H1 (cell line): ENCODE data around the gene SDC4. TPM values are rescaled to one million over a fixed set of nuclear protein-coding genes. Genes with fewer than 3 reads are reported as not detected.

Experiments
- ASH2L ChIP-seq: fragments of 200-600, 300-600 bp; sonication (generic); IDR thresholded peaks from one replicate; pipeline ENCODE4 v1.7.1; 2017; ENCODE audit warnings: low read length
- CBX8 ChIP-seq: fragments of 300-800, 300-1000 bp; sonication (generic); IDR thresholded peaks from 2 replicates; pipeline ENCODE4 v1.7.1; 2016; ENCODE audit warnings: low read depth, low read length, borderline replicate concordance
- CEBPB ChIP-seq: IDR thresholded peaks from 2 replicates; pipeline ENCODE4 v1.6.1; 2012; ENCODE audit warnings: low read depth, low read length
- POLR2AphosphoS5 ChIP-seq: IDR thresholded peaks from 2 replicates; pipeline ENCODE4 v1.6.1; 2011; ENCODE audit warnings: low read depth, low read length
- RFX5 ChIP-seq: IDR thresholded peaks from 2 replicates; pipeline ENCODE4 v1.6.1; 2011; ENCODE audit warnings: low read depth, low read length, improper control_type of control experiment, borderline replicate concordance
- SIN3A ChIP-seq, 2 experiments: IDR thresholded peaks in 1 of 2; conservative IDR thresholded peaks in 1 of 2; 2 replicates each; pipeline ENCODE4 v1.6.1; 2011 to 2012; ENCODE audit warnings: low read length in 2 of 2, improper control_type of control experiment in 1 of 2, low read depth in 1 of 2, mild to moderate bottlenecking in 1 of 2
- TAF7 ChIP-seq: optimal IDR thresholded peaks from 2 replicates; pipeline ENCODE3; 2011; ENCODE audit warnings: low read depth, mild to moderate bottlenecking, inconsistent platforms, low read length, moderate library complexity, borderline replicate concordance
- polyA plus RNA-seq, 7 experiments: library from polyadenylated mRNA; depleted of rRNA in 3 of 7; stranded (reverse) in 5 of 7; unstranded in 2 of 7; fragments of >200 nt in 5 of 7; fragments of 200-250 nt in 2 of 7; gene quantifications; 1 replicate in 5 of 7; 2 replicates in 1 of 7; 4 replicates in 1 of 7; pipeline versions ENCODE4 v1.2.1 to v1.2.3, GENCODE V29; 2011 to 2013; ENCODE audit warnings: missing spikeins in 2 of 7, mixed read lengths in 2 of 7
- total RNA-seq: library from RNA; stranded (reverse); fragmentation: NEBNext Ultra II Directional; extraction: Animal tissue kit (Norgen Biotek cat#: 25700); gene quantifications from 2 replicates; pipeline ENCODE4 v1.2.1, GENCODE V29; 2021
- TF ChIP-seq, protein P1 (sequence below): IDR thresholded peaks from 2 replicates; pipeline ENCODE4 v1.6.1; 2012; ENCODE audit warnings: low read length, inconsistent platforms
- TF ChIP-seq, protein P2 (sequence below): fragments of 300-600 bp; sonication (generic); IDR thresholded peaks from 2 replicates; pipeline ENCODE4 v1.7.1; 2012; ENCODE audit warnings: low read length, moderate library complexity, mild to moderate bottlenecking, inconsistent platforms; ENCODE audit not compliant: insufficient replicate concordance

The SDC4 gene
- total and polyA plus RNA-seq, 2 of the 8 experiments (the other 6 are each of a cell fraction or from before 2014, with no cell fraction given) = 34.6 to 60.2 TPM

- TF ChIP-seq, protein P1, sequence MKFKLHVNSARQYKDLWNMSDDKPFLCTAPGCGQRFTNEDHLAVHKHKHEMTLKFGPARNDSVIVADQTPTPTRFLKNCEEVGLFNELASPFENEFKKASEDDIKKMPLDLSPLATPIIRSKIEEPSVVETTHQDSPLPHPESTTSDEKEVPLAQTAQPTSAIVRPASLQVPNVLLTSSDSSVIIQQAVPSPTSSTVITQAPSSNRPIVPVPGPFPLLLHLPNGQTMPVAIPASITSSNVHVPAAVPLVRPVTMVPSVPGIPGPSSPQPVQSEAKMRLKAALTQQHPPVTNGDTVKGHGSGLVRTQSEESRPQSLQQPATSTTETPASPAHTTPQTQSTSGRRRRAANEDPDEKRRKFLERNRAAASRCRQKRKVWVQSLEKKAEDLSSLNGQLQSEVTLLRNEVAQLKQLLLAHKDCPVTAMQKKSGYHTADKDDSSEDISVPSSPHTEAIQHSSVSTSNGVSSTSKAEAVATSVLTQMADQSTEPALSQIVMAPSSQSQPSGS = no peak
- TF ChIP-seq, protein P2, sequence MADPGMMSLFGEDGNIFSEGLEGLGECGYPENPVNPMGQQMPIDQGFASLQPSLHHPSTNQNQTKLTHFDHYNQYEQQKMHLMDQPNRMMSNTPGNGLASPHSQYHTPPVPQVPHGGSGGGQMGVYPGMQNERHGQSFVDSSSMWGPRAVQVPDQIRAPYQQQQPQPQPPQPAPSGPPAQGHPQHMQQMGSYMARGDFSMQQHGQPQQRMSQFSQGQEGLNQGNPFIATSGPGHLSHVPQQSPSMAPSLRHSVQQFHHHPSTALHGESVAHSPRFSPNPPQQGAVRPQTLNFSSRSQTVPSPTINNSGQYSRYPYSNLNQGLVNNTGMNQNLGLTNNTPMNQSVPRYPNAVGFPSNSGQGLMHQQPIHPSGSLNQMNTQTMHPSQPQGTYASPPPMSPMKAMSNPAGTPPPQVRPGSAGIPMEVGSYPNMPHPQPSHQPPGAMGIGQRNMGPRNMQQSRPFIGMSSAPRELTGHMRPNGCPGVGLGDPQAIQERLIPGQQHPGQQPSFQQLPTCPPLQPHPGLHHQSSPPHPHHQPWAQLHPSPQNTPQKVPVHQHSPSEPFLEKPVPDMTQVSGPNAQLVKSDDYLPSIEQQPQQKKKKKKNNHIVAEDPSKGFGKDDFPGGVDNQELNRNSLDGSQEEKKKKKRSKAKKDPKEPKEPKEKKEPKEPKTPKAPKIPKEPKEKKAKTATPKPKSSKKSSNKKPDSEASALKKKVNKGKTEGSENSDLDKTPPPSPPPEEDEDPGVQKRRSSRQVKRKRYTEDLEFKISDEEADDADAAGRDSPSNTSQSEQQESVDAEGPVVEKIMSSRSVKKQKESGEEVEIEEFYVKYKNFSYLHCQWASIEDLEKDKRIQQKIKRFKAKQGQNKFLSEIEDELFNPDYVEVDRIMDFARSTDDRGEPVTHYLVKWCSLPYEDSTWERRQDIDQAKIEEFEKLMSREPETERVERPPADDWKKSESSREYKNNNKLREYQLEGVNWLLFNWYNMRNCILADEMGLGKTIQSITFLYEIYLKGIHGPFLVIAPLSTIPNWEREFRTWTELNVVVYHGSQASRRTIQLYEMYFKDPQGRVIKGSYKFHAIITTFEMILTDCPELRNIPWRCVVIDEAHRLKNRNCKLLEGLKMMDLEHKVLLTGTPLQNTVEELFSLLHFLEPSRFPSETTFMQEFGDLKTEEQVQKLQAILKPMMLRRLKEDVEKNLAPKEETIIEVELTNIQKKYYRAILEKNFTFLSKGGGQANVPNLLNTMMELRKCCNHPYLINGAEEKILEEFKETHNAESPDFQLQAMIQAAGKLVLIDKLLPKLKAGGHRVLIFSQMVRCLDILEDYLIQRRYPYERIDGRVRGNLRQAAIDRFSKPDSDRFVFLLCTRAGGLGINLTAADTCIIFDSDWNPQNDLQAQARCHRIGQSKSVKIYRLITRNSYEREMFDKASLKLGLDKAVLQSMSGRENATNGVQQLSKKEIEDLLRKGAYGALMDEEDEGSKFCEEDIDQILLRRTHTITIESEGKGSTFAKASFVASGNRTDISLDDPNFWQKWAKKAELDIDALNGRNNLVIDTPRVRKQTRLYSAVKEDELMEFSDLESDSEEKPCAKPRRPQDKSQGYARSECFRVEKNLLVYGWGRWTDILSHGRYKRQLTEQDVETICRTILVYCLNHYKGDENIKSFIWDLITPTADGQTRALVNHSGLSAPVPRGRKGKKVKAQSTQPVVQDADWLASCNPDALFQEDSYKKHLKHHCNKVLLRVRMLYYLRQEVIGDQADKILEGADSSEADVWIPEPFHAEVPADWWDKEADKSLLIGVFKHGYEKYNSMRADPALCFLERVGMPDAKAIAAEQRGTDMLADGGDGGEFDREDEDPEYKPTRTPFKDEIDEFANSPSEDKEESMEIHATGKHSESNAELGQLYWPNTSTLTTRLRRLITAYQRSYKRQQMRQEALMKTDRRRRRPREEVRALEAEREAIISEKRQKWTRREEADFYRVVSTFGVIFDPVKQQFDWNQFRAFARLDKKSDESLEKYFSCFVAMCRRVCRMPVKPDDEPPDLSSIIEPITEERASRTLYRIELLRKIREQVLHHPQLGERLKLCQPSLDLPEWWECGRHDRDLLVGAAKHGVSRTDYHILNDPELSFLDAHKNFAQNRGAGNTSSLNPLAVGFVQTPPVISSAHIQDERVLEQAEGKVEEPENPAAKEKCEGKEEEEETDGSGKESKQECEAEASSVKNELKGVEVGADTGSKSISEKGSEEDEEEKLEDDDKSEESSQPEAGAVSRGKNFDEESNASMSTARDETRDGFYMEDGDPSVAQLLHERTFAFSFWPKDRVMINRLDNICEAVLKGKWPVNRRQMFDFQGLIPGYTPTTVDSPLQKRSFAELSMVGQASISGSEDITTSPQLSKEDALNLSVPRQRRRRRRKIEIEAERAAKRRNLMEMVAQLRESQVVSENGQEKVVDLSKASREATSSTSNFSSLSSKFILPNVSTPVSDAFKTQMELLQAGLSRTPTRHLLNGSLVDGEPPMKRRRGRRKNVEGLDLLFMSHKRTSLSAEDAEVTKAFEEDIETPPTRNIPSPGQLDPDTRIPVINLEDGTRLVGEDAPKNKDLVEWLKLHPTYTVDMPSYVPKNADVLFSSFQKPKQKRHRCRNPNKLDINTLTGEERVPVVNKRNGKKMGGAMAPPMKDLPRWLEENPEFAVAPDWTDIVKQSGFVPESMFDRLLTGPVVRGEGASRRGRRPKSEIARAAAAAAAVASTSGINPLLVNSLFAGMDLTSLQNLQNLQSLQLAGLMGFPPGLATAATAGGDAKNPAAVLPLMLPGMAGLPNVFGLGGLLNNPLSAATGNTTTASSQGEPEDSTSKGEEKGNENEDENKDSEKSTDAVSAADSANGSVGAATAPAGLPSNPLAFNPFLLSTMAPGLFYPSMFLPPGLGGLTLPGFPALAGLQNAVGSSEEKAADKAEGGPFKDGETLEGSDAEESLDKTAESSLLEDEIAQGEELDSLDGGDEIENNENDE = no peak
- no peak for TF ChIP-seq ASH2L
- TF ChIP-seq CBX8 = no peak
- no peak for TF ChIP-seq SIN3A (conservative IDR thresholded peaks at IDR 0.05 in 1 of 2, IDR thresholded peaks at IDR 0.05 in 1 of 2; ENCODE audit: low read depth in 1 of 2, low read length in 2 of 2)
- no peak for TF ChIP-seq TAF7
- TF ChIP-seq POLR2AphosphoS5 = no peak
- TF ChIP-seq RFX5 = no peak
- no peak for TF ChIP-seq CEBPB
These were observed 41.7 kb downstream of the SDC4 start, which contains the start of gene RBPJL (continued) for GRCh38 chr20:45306431-45306982.
